ENCODE results near the gene SLC2A14.
"Not testable (repeated sequence)": the region's sequence is repeated elsewhere in the genome, so short reads cannot be mapped to it uniquely, and the experiment has no call there.

The SLC2A14 gene

DNA sequence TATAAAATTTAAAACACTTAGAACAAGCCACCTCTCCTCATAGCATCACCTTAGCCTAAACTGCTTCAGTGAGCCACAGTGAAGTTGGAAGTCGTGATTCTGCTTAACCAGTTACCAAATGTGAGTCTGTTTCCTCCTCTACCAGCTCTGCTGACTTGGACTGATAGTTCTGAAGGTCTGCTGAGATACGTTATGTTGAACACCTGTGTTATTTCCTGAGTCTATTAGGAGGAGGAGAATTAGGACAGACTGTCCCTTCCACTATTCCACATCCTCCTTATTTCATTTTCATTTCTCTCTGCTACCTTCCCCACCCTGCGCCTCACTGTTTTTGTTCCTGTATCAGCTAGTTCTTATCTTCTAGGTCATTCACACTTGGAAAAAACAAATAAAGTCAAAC is 2.4 kb downstream of the SLC2A14 start:
- no peak for DNase-seq (ENCODE audit: low spot score)

DNA sequence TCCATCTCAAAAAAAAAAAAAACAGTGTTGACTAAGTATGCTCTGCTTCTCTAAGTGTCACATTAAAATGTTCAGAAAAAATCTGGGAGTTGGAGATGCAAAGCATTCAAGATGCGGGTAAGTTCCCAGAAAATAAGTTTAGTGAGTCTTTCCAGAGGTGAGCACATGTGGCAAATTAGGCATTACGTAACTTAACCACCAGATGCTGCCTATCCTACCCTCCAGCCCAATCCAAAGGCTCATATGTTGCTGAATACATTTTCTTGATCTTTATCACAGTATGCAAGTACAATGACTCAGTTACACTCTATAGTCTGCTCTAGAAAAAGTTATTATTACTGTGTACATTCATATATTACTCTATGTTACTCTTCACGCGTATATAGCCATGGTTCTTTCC is 3.6 kb downstream of the SLC2A14 start:
- no peak for DNase-seq (ENCODE audit: low spot score)

DNA sequence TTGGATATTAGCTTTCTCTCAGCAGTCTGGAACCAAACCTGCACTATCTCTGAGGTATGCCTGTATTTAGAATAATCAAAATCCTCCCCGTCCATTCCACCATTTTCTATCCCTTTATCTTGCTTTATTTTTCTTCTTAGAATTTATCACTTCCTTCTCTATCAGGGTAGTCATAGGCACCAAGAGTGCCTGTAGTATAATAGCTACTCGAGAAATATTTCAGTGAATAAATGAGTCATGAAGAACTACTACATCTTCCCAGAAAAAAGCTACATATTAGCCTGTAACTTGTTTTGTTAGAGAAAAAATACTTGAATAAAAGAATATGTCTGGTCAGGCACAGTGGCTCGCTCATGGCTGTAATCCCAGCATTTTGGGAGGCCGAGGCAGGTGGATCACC is 4.3 kb downstream of the SLC2A14 start:
- DNase-seq (ENCODE audit: low spot score) = no peak

GRCh38 chr12:7864601-7865150 is 8.0 kb downstream of the SLC2A14 start:
- DNase-seq (ENCODE audit: low spot score) = no peak

DNA sequence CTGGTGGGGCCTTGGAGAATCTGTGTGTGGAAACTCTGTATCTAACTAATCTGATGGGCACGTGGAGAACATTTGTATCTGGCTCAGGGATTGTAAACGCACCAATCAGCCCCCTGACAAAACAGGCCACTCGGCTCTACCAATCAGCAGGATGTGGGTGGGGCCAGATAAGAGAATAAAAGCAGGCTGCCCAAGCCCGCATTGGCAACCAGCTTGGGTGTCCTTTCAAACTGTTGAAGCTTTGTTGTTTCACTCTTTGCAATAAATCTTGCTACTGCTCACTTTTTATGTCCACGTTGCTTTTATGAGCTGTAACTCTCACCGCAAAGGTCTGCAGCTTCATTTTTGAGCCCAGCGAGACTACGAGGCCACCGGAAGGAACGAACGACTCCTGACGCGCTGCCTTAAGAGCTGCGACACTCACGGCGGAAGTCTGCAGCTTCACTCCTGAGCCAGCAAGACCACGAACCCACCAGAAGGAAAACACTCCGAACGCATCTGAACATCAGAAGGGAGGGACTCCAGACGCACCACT is 9.8 kb downstream of the SLC2A14 start:
- DNase-seq (ENCODE audit: low spot score) = not testable (repeated sequence)

GRCh38 chr12:7862301-7862700 is 10.4 kb downstream of the SLC2A14 start:
- not testable (repeated sequence) for DNase-seq (ENCODE audit: low spot score)

- no peak for DNase-seq (ENCODE audit: low spot score)
Measured at GRCh38 chr12:7859552-7859951, 13.2 kb downstream of the SLC2A14 start.

DNA sequence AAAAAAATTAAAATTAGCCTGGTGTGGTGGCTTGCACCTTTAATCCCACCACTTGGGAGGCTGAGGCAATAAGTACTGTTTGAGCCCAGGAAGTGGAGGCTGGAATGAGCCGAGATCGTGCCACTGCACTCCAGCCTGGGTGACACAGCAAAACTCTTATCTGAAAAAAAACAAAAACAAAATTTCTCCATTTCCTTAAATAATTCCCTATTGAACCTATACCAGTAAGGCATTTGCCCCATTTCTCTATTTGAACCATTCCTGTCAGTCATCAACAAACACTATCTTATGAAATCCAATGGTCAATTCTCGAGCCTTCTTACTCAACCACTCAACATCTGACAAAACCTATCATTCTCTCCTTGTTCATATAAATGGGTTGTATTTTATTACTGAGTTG is 14.7 kb downstream of the SLC2A14 start:
- no peak for DNase-seq (ENCODE audit: low spot score)

- DNase-seq (ENCODE audit: low spot score) = no peak
Measured at GRCh38 chr12:7856516-7856915, 16.2 kb downstream of the SLC2A14 start.

DNA sequence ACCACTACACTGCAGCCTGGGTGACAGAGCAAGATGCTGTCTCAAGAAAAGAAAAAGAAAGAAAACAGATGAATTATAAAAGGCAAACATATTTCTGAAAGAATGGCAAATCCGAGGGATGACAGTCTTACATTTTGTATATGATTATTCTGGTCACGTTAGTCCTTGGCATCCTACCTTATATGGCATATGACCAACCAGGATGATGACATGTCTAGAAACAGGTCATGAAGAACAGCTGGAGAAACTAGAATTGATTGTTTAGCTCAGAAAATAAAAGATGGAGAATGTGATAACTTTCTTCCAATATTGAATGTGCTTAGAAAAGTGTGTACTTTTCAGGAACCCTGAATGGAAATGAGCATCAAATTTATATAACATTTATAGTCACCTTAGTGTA is 19.2 kb downstream of the SLC2A14 start:
- DNase-seq (ENCODE audit: low spot score) = no peak

DNA sequence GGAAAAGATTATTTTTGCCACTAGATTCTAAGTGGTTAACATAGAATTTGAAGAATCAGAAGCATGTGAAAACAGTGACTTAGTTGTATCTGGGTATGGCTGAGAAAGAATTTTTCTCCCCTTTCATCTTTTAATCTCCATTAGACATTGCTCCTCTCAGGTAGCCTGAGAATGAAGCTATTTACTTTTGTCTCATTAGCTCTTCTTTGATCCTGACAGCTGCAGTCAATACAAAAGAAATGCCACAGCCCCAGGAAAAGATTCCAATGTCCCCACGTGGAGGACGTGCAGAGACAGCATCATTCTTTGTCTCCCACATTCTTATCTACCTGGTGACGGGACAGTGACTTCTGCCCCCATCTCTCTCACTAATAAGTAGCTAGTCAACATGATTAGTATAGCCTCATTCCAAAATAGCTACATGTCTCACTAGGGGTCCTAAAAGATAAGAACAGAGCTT is 21.1 kb downstream of the SLC2A14 start:
- not testable (repeated sequence) for DNase-seq (ENCODE audit: low spot score)

DNA sequence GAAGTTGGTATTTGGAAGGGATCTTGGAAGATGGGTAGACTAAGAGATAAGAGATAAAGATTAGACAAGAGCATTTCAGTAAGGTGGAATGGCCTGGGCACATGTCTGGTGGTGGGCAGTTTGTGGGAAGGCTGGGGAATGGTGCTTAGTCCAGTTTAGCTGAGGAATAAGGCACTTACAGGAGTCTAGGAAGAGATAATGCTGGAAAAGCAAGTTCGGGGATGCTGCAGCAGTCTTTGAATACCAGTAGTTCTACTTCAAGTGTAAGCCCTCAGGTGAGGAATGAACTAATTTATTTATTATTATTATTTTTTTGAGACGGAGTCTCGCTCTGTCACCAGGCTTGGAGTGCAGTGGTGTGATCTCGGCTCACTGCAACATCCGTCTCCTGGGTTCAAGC is 22.6 kb downstream of the SLC2A14 start:
- not testable (repeated sequence) for DNase-seq (ENCODE audit: low spot score)

DNA sequence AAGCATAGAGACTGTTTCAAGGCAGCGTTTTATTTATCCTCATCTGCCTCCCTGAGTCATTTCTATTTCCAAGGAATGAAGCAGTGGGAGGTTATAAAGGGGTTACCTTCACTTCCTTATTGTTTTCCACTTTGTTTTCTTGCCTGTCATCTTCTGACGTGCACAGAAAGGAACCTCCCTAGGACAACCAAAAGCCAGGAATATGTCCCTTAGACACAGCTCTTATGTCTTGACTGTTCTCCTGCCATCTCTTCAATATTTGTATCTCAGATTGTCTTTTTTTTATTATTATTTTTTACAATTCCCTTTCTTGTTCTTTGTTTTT is 24.7 kb downstream of the SLC2A14 start:
- DNase-seq (ENCODE audit: low spot score) = not testable (repeated sequence)

DNA sequence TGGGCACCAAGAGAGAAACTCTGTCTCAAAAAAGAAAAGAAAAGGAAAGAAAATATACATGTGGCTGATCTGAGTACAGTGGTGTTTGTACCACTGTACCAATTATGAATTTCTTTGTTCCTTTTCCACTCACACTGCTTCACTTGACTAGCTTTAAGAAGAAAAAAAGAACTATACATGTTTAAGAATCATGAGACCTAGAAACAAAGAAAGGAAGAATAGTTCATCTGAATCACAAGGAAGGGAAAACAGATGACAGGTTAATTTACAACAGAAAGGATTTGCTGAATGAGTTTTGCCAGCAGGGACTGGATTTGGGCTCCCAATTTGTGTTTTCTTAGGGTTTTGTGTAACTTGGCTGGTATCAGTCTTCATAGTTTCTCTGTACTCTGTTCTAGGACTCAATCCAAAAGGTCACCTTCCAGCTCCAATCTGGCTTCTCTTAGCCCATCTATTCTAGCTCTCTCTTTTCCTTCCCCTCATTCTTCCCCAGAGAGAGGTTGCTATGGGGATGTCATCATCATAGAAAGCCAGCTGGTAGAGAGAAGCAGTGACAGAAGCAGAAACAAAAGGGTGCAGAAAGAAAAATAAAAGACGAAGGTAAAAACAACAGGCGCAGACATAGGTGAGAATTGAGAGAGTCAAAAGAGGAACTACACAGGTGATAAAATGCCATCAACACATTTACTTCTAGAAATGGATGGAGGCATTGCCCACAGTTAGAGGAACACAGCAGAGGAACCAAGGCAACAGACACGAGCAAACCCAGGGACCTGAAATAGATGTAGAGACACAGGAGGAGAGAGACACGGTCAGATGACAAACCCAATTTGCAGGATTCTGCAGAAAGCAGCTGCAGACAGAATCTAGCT is 25.3 kb downstream of the SLC2A14 start:
- not testable (repeated sequence) for DNase-seq (ENCODE audit: low spot score)

DNA sequence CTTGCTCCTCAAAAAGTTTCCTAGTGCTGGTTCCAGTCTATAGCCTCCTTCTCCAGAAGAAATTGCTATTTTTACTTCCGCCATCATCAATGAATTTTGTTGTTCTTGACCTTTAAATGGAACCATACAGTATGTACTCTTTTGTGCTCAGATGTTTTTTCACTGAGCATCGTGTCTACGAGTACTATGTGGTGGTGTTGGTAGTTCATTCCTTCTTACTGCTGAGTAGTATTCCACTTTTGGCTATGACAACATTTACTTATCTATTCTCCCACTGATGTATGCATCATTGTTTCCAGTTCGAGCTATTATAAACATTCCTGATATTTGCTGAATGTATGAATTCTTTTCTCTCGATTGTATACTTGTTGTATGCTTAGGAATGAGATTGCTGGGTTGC is 28.6 kb downstream of the SLC2A14 start:
- no peak for DNase-seq (ENCODE audit: low spot score)

DNA sequence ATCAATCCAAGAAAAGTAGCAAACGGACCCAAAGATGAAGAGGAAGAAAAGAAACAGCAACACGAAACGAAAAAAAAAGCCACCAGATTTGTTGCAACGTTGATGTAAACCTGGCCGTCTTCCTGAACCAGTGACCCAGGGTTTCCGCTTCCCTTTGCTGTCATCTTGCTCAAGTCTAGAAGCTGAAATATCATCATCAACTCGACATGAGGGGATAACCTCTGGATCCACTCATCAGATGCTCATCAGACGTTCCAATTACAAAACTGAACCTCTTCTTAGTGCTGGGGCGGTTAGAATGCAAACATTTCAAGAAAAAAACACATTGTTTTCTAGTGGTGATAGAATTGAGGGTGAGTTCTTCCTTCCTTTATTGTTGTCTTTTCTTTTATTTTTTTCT is 29.1 kb downstream of the SLC2A14 start:
- not testable (repeated sequence) for DNase-seq (ENCODE audit: low spot score)

DNA sequence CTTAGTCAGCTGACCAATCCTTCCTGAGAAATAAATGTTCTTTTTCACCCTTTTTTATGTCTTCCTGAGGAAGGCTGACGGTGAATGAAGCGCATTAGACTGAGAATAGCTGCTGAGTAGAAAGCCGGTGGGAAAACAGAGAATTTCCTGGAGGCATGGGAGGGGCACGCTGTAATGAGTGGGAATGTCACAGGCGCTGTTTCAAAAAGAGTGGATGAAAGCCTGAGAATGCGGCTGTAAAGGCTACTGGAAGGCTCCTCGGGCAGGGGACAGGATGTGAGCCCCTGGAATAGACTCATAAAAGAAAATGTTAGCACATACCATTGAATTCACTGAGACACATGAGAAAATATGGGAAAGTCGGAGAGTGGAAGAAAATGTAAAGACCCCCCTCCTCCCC is 29.6 kb downstream of the SLC2A14 start:
- DNase-seq (ENCODE audit: low spot score) = not testable (repeated sequence)

DNA sequence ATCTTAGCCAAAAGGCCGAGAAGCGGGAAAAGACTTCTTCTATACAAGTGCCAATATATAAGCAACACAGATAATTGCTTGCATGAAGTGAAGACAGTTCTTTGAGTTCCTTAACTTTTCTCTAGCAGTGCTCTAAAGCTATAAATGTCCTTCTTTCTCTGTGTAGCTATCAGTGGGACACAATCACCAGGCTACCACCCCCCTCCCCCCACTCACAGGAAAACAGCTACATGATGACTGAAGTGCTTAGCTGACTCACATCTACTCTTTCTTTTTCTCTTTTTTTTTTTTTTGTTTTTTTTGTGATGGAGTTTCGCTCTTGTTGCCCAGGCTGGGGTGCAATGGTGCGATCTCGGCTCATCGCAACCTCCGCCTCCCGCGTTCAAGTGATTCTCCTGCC is 30.3 kb downstream of the SLC2A14 start:
- not testable (repeated sequence) for DNase-seq (ENCODE audit: low spot score)

- not testable (repeated sequence) for DNase-seq (ENCODE audit: low spot score)
Measured at GRCh38 chr12:7839848-7840247, 32.9 kb downstream of the SLC2A14 start.

DNA sequence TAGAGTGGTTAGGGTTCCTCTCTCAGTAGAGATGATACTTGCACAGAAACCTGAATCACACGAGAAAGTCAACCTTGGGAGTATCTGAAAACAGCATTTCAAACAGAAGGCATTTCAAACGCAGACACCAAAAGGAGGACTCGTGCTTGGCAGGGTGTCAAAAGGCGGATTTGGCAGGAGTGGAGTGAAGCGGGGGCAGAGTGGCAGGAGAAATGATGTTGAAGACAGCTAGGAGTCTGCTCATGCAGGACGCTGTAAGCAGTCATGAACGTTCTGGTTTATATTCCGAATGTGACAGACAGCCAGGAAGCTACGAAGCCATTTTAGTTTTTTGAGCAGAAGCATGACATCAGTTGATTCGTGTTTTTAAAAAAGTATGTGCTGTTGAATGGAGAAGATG is 33.5 kb downstream of the SLC2A14 start:
- DNase-seq (ENCODE audit: low spot score) = not testable (repeated sequence)

- DNase-seq (ENCODE audit: low spot score) = no peak
Measured at GRCh38 chr12:7837366-7837765, 35.3 kb downstream of the SLC2A14 start.

DNA sequence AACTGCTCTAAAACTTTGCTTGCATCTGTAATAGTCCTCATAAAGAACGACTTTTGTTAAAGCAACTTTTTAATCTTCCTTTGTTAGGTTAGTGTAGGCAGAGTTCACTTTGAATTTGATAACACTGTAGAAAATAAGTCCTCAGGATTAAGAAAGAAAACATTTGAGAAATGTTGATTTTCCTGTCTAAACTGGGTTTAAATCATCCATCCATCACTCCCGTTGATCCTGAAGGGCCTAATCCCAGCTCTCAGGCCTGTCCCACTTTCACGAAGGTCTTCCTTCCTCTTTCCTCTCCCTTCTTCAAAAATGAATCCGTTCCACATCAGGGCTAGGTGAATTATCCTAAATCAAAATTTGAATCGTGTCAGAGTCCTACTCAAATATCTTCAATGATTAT is 36.9 kb downstream of the SLC2A14 start:
- DNase-seq (ENCODE audit: low spot score) = no peak

DNA sequence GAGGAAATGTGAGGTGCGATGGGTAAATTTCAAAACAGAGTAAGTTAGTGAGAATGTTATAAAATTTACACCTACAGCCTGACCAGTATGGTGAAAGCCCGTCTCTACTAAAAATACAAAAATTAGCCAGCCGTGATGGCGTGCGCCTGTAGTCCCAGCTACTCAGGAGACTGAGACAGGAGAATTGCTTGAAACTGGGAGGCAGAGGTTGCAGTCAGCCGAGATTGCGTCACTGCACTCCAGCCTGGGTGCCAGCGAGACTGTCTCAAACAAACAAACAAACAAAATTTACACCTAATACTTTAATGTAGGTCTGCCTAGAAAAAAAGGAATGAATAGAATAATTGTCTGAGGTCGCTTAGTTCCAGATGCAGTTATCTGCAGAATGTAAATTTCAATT is 37.6 kb downstream of the SLC2A14 start:
- no peak for DNase-seq (ENCODE audit: low spot score)

Measured in SK-N-DZ (cell line).